HL-60 (cell line): ENCODE measurements around the gene ABCA8.
"Not testable (repeated sequence)": the region's sequence is repeated elsewhere in the genome, so short reads cannot be mapped to it uniquely, and the experiment has no call there.

Experiments
- DNase-seq, 2 experiments: peaks; one replicate each; pipeline ENCODE4 v3.0.0-alpha.2; 2010 to 2020; ENCODE audit warnings: low read depth in 1 of 2, low spot score in 1 of 2
- H3K27ac ChIP-seq: fragments of 250-450 bp; sonication (Bioruptor Pico); replicated peaks from 2 replicates; pipeline ENCODE4 v1.5.1; 2020; ENCODE audit warnings: mild to moderate bottlenecking, moderate library complexity
- H3K27me3 ChIP-seq: fragments of 250-450 bp; sonication (Bioruptor Pico); 2 replicates; pipeline ENCODE4 v1.5.1; 2021; ENCODE audit warnings: mild to moderate bottlenecking, moderate library complexity; ENCODE audit not compliant: insufficient read depth, poor library complexity, severe bottlenecking
- H3K4me3 ChIP-seq: replicated peaks from 2 replicates; pipeline ENCODE4 v1.5.1; 2011; ENCODE audit warnings: mild to moderate bottlenecking, control low read depth, low read length; ENCODE audit not compliant: insufficient read depth
- GABPA ChIP-seq: IDR thresholded peaks from 2 replicates; pipeline ENCODE4 v1.6.1; 2012; ENCODE audit warnings: low read depth
- POLR2AphosphoS5 ChIP-seq: IDR thresholded peaks from 2 replicates; pipeline ENCODE4 v1.6.1; 2012; ENCODE audit warnings: low read depth
- SPI1 ChIP-seq: IDR thresholded peaks from 2 replicates; pipeline ENCODE4 v1.6.1; 2012; ENCODE audit warnings: low read depth, mild to moderate bottlenecking, borderline replicate concordance
- TF ChIP-seq, protein P1 (sequence below): IDR thresholded peaks from 2 replicates; pipeline ENCODE4 v1.6.1; 2012; ENCODE audit warnings: low read depth; ENCODE audit not compliant: insufficient replicate concordance
- TF ChIP-seq, protein P2 (sequence below): IDR thresholded peaks from one replicate; pipeline ENCODE4 v1.5.1; 2011; ENCODE audit warnings: low read length, control low read depth, inconsistent platforms; ENCODE audit not compliant: insufficient read depth

The ABCA8 gene

DNA sequence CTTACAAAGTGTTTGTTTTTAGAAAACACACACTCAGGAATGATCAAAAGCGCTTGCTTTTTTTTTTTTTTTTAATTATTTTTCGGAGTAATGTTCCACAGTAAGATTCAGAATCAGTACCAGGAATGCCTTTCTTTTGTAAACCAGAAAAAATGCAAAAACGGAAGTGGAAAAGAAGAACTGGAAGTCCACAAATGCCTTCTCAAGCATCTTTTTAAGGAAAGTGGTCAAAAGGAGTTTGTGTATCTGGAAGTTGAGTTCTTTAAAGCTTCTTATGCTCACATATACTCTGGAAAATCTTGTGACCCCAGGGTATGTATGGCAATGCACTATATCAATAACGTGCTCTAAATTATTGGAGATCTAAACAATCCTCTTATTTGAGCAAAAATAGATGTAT is 126.0 kb downstream of the ABCA8 start:
- Histone ChIP-seq H3K27ac (no peak overlapping the region), H3K27me3 (no peaks in the 10 kb centered on the region), H3K4me3 (no peak overlapping the region)
- TF ChIP-seq POLR2AphosphoS5, result no peak
- no peak for TF ChIP-seq GABPA
- peak; percentile 66; the same call in 1 of the 2 replicates for TF ChIP-seq SPI1
- TF ChIP-seq, protein P1, sequence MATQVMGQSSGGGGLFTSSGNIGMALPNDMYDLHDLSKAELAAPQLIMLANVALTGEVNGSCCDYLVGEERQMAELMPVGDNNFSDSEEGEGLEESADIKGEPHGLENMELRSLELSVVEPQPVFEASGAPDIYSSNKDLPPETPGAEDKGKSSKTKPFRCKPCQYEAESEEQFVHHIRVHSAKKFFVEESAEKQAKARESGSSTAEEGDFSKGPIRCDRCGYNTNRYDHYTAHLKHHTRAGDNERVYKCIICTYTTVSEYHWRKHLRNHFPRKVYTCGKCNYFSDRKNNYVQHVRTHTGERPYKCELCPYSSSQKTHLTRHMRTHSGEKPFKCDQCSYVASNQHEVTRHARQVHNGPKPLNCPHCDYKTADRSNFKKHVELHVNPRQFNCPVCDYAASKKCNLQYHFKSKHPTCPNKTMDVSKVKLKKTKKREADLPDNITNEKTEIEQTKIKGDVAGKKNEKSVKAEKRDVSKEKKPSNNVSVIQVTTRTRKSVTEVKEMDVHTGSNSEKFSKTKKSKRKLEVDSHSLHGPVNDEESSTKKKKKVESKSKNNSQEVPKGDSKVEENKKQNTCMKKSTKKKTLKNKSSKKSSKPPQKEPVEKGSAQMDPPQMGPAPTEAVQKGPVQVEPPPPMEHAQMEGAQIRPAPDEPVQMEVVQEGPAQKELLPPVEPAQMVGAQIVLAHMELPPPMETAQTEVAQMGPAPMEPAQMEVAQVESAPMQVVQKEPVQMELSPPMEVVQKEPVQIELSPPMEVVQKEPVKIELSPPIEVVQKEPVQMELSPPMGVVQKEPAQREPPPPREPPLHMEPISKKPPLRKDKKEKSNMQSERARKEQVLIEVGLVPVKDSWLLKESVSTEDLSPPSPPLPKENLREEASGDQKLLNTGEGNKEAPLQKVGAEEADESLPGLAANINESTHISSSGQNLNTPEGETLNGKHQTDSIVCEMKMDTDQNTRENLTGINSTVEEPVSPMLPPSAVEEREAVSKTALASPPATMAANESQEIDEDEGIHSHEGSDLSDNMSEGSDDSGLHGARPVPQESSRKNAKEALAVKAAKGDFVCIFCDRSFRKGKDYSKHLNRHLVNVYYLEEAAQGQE, result no peak
- TF ChIP-seq, protein P2, sequence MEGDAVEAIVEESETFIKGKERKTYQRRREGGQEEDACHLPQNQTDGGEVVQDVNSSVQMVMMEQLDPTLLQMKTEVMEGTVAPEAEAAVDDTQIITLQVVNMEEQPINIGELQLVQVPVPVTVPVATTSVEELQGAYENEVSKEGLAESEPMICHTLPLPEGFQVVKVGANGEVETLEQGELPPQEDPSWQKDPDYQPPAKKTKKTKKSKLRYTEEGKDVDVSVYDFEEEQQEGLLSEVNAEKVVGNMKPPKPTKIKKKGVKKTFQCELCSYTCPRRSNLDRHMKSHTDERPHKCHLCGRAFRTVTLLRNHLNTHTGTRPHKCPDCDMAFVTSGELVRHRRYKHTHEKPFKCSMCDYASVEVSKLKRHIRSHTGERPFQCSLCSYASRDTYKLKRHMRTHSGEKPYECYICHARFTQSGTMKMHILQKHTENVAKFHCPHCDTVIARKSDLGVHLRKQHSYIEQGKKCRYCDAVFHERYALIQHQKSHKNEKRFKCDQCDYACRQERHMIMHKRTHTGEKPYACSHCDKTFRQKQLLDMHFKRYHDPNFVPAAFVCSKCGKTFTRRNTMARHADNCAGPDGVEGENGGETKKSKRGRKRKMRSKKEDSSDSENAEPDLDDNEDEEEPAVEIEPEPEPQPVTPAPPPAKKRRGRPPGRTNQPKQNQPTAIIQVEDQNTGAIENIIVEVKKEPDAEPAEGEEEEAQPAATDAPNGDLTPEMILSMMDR, result no peak
- DNase-seq, result no peak

DNA sequence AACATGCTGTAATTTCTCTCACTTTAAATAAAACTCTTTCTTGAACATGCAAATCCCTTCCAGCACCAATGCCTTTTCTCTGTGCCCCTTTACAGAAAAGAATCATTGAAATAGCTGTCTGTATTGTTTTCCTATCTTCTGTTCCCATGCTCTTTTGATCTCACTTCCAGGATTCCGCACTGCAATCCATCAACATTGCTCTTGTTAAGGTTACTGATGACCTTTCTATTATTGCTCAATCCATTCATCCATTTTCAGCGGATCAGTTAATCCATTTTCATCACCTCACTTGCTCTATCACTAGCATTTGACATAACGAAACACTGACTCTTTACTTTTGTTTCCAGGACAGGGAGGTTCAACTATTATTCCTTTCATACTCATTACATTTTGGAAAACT is 130.5 kb downstream of the ABCA8 start:
- no peaks in the 10 kb centered on the region for H3K27me3 ChIP-seq
- H3K27ac ChIP-seq, result no peak overlapping the region
- TF ChIP-seq GABPA (no peak), POLR2AphosphoS5 (no peak), SPI1 (no peak)
- TF ChIP-seq, protein P1, result no peak
- TF ChIP-seq, protein P2, result no peak
- DNase-seq, result no peak
- H3K4me3 ChIP-seq, result no peak overlapping the region

DNA sequence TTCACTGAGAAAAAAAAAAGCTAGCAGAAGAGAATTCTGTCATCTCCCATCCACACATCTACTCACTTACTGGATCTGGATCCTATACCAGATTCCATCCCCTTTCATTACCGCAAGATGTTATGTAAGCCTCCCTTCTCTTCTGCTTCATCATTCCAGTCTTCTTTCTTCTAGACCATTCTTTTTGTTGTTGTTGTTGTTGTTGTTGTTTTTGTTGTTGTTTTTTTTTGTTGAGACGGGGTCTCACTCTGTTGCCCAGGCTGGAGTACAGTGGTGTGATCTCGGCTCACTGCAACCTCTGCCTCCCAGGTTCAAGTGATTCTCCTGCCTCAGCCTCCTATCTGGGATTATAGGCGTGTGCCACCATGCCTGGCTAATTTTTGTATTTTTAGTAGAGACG is 131.0 kb downstream of the ABCA8 start:
- not testable (repeated sequence) for H3K4me3 ChIP-seq, H3K27me3 ChIP-seq, H3K27ac ChIP-seq, DNase-seq

DNA sequence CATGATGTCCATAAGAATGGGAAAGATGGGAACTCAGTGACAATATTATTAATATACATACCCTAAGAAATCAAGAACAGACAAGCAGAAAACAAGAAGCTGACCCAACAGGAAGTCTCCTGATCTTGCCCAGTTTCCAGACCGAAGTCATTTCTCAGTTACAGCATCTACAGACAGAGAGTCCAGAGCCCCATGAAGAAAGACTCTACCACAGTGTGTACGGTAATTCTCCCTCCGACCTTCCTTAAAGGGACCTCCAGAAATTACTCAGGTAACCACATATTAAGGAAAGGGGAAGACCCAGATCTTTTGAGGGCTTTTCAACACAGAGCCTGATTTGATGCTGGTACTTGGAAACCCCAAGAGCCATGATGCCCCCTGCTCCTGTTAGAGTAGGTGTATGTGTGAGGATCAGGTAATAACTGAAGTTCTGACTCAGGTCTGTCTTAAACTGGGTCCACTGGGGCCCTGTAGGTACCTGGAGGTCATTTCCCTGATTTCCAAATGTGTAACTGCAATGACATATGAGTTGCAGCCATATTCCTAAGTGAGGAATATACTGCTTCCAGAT is 132.4 kb downstream of the ABCA8 start:
- Histone ChIP-seq H3K27ac (no peak overlapping the region), H3K4me3 (no peak overlapping the region), H3K27me3 (no peaks in the 10 kb centered on the region)
- no peak for DNase-seq
- TF ChIP-seq, protein P2, result no peak
- TF ChIP-seq GABPA, result no peak
- no peak for TF ChIP-seq POLR2AphosphoS5
- TF ChIP-seq, protein P1, result no peak
- no peak for TF ChIP-seq SPI1
